OCI-LY1 (cell line): ENCODE data around the gene CEACAM21.

ENCODE experiments used
- H2AFZ ChIP-seq: fragments of 200-600 bp; sonication (generic), shearing (Covaris generic); 2 replicates; pipeline ENCODE4 v1.6.0; 2014; ENCODE audit warnings: antibody characterized with exemption, mild to moderate bottlenecking, low read length
- H3F3A ChIP-seq: fragments of 200-600 bp; sonication (generic), shearing (Covaris generic); 2 replicates; pipeline ENCODE4 v1.6.0; 2014; ENCODE audit warnings: mild to moderate bottlenecking, antibody characterized with exemption, low read length, moderate library complexity; ENCODE audit not compliant: insufficient read depth
- H3K27ac ChIP-seq: fragments of 200-600 bp; sonication (generic); 2 replicates; pipeline ENCODE4 v1.5.1; 2014; ENCODE audit warnings: low read length, mixed run types, mild to moderate bottlenecking, low read depth; ENCODE audit not compliant: poor library complexity, severe bottlenecking
- H3K27me3 ChIP-seq: fragments of 200-600 bp; sonication (generic); 2 replicates; pipeline ENCODE4 v1.6.0; 2014; ENCODE audit warnings: antibody characterized with exemption, mild to moderate bottlenecking, low read length, moderate library complexity; ENCODE audit not compliant: insufficient read depth
- H3K36me3 ChIP-seq: fragments of 200-600 bp; sonication (generic); 2 replicates; pipeline ENCODE4 v1.6.1; 2014; ENCODE audit warnings: mild to moderate bottlenecking, antibody characterized with exemption, low read length, moderate library complexity, mixed read lengths; ENCODE audit not compliant: insufficient read depth
- H3K4me1 ChIP-seq: fragments of 200-600 bp; sonication (generic); 2 replicates; pipeline ENCODE4 v1.5.1; 2014; ENCODE audit warnings: mild to moderate bottlenecking, low read length, moderate library complexity; ENCODE audit not compliant: insufficient read depth, severe bottlenecking
- H3K4me2 ChIP-seq: fragments of 200-600 bp; sonication (generic), shearing (Covaris generic); 2 replicates; pipeline ENCODE4 v1.6.1; 2014; ENCODE audit warnings: low read length
- H3K4me3 ChIP-seq: fragments of 200-600 bp; sonication (generic); 2 replicates; pipeline ENCODE4 v1.5.1; 2014; ENCODE audit warnings: low read length, low read depth, mild to moderate bottlenecking, mixed read lengths; ENCODE audit not compliant: poor library complexity, severe bottlenecking
- H3K79me2 ChIP-seq: fragments of 200-600 bp; shearing (Covaris generic); 2 replicates; pipeline ENCODE4 v1.6.1; 2016; ENCODE audit warnings: mixed run types, low read length, mixed read lengths; ENCODE audit not compliant: insufficient read depth
- H3K9ac ChIP-seq: fragments of 200-600 bp; sonication (generic), shearing (Covaris generic); 2 replicates; pipeline ENCODE4 v1.6.1; 2014; ENCODE audit warnings: mild to moderate bottlenecking, low read length, mixed read lengths
- H3K9me2 ChIP-seq: fragments of 200-600 bp; sonication (generic), shearing (Covaris generic); 2 replicates; pipeline ENCODE4 v1.6.1; 2014; ENCODE audit warnings: low read depth, mild to moderate bottlenecking, low read length, mixed read lengths
- H3K9me3 ChIP-seq: fragments of 200-600 bp; shearing (Covaris generic); 2 replicates; pipeline ENCODE4 v1.6.1; 2014; ENCODE audit warnings: low read length, mixed read lengths
- H4K20me1 ChIP-seq: fragments of 200-600 bp; sonication (generic), shearing (Covaris generic); 2 replicates; pipeline ENCODE4 v1.6.0; 2016; ENCODE audit warnings: mild to moderate bottlenecking, low read length; ENCODE audit not compliant: insufficient read depth
- CTCF ChIP-seq: fragments of 200-600 bp; sonication (generic), shearing (Covaris generic); IDR thresholded peaks from 2 replicates; pipeline ENCODE4 v1.5.1; 2017; ENCODE audit warnings: mild to moderate bottlenecking, antibody characterized with exemption, low read length, moderate library complexity, mixed read lengths
- EZH2 ChIP-seq: fragments of 200-600 bp; sonication (generic), shearing (Covaris generic); IDR thresholded peaks from 2 replicates; pipeline ENCODE4 v1.8.0; 2017; ENCODE audit warnings: borderline replicate concordance, mixed run types, mild to moderate bottlenecking, antibody characterized with exemption, low read length, moderate library complexity, mixed read lengths

Gene CEACAM21

GRCh38 chr19:41624937-41625336 is 49.0 kb downstream of the CEACAM21 start:
- Histone ChIP-seq H3K27ac (no peak overlapping the region), H4K20me1 (no peaks in the 10 kb centered on the region), H3K36me3 (no peaks in the 10 kb centered on the region), H3K4me3 (no peak overlapping the region), H3K4me1 (no peaks in the 10 kb centered on the region), H3K9me3 (no peaks in the 10 kb centered on the region; the same call in 1 of the 2 replicates), H3K9ac (no peak overlapping the region), H3K27me3 (no peaks in the 10 kb centered on the region; the same call in 1 of the 2 replicates), H3K9me2 (no peaks in the 10 kb centered on the region), H2AFZ (no peak overlapping the region), H3F3A (no peaks in the 10 kb centered on the region), H3K79me2 (no peaks in the 10 kb centered on the region), H3K4me2 (no peak overlapping the region)
- no peak for TF ChIP-seq CTCF
- TF ChIP-seq EZH2, result no peak

GRCh38 chr19:41626278-41626677 is 50.3 kb downstream of the CEACAM21 start:
- no peaks in the 10 kb centered on the region for H3F3A ChIP-seq
- TF ChIP-seq EZH2 (no peak), CTCF (no peak)
- H3K9me3 ChIP-seq, result peaks cover 10% of the 10 kb centered on the region
- H4K20me1 ChIP-seq, result no peaks in the 10 kb centered on the region
- no peak overlapping the region for H3K27ac ChIP-seq
- H2AFZ ChIP-seq, result no peak overlapping the region
- H3K4me3 ChIP-seq, result no peak overlapping the region
- no peaks in the 10 kb centered on the region for H3K4me1 ChIP-seq
- no peak overlapping the region for H3K9ac ChIP-seq
- H3K36me3 ChIP-seq, result no peaks in the 10 kb centered on the region
- no peaks in the 10 kb centered on the region for H3K79me2 ChIP-seq
- no peak overlapping the region for H3K4me2 ChIP-seq
- H3K27me3 ChIP-seq, result no peaks in the 10 kb centered on the region; the same call in none of the 2 replicates
- no peaks in the 10 kb centered on the region for H3K9me2 ChIP-seq

GRCh38 chr19:41626877-41627276 is 50.9 kb downstream of the CEACAM21 start, which contains the start of gene CEACAM4:
Gene CEACAM4, minus strand, starts transcription at chr19:41627074. Its CDS starts 111 bp downstream, at chr19:41626963.
- Histone ChIP-seq H3K4me1 (no peaks in the 10 kb centered on the region), H3K27me3 (no peaks in the 10 kb centered on the region; the same call in none of the 2 replicates), H3K27ac (no peak within 1 kb of the TSS), H3K36me3 (no peaks in the 10 kb centered on the region), H3K9me3 (peaks cover 10% of the 10 kb centered on the region), H3K79me2 (no peaks in the 10 kb centered on the region), H4K20me1 (no peaks in the 10 kb centered on the region), H3K9ac (no peak within 1 kb of the TSS), H2AFZ (no peak within 1 kb of the TSS), H3F3A (no peaks in the 10 kb centered on the region), H3K4me2 (no peak within 1 kb of the TSS), H3K4me3 (no peak within 1 kb of the TSS), H3K9me2 (no peaks in the 10 kb centered on the region)
- TF ChIP-seq CTCF, result no peak
- TF ChIP-seq EZH2, result no peak
